ENCODE results near the gene ABCF2. TPM values are rescaled to one million over a fixed set of nuclear protein-coding genes. Genes with fewer than 3 reads are reported as not detected.

The ABCF2 gene
- total RNA-seq, result 81.7 and 85.4 TPM in 2 replicates

DNA sequence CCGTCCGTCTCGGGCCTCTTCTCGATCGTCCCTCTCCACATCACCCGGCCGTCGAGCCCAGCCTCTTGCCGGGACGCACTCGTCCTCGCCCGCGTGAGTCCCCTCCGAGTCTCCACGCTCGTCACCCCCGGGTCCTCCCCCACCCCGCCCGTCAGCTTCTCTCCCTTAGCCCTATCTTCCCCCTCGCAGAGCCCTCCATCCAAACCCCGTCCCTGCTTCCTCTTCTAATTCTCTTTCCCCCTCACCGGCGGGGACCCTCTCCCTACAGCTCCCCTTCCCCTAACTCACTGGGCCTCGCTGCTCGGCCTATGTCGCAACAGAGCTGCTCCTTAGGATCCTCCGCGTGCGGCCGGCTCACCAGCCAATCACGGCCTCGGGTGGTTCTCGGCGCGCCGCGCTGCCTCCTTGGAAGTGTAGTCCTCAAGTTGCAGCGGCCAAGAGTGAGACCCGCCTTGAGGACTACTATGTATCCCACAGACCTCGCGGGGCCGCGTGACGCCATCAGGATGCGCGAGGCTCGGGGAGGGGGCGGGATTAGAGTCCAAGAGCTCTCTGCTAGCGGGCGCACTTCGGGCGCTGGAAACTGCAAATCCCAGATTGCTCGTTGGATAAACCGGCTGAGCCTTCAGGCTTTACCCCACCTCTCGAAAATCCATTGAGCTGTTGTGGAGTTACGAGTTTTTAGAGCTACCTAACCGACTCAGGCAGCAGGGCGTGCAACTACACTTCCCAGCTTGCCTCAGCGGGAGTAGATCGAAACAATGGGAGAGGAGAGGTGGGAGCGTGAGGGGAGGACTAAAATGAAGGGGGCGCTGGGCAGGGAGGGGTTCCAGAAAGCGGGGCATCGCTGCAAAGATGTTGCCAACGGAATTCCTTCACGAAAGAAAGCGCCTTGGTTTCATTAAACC is at the start of gene ABCF2:
ABCF2 (minus strand) TSS at position 331 of the 908 bp plus-strand sequence. CDS start 747 bp downstream, outside the sequence.
- Mint-ChIP-seq H3K27me3 (ENCODE audit: insufficient read depth) (peaks cover 2% of the 10 kb centered on the region), H3K4me1 (ENCODE audit: low read depth) (peaks cover 43% of the 10 kb centered on the region), H3K9me3 (no peaks in the 10 kb centered on the region), H3K4me3 (peak within 1 kb of the TSS; percentile 98), H3K27ac (peak within 1 kb of the TSS; percentile 94), H3K36me3 (ENCODE audit: low read depth) (peaks cover 32% of the 10 kb centered on the region)
- intact Hi-C loops (cut with micrococcal nuclease), result loop anchor here (1.0 kb wide), 10 partner anchors 17 to 292 kb away; partner anchors contain the start of genes ABCB8, NUB1, RHEB and TMUB1
- peak; percentile 97 for DNase-seq (ENCODE audit: low spot score)

DNA sequence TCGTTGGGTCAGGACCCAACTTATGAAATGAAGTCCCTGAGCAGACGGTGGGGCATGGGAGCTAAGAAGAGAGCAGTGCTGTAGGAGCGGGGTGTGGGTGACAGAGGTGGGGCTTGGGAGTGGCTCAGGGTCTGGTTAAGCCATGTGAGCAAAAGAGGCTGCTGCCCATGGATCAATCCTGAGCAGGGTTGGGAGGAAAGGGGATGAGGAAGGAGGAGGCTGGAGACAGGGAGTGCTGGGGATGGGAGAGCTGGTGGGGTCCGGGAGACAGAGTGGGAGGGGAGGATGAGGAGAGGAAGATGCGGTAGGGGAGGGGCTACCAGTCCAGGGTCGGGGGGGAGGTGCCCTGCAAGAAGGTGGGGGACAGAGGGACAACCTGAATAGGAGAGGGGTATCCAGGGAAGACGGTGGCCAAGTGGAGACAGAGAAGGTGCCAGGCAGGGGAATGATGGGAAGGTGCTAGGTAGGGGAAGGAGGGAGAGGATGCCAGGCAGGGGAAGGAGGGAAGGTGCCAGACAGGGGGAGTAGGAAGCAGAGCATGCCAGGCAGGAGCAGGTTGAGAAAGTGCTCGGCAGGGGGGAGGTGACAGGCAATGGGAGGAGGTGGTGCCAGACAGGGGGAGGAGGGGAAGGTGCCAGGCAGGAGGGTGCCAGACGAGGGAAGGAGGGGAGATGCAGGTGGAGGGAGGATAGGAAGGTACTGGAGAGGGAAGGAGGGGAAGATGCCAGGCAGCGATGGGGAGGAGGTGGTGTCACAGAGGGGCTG is 49.0 kb upstream of the ABCF2 start:
- Mint-ChIP-seq H3K27me3 (ENCODE audit: insufficient read depth) (peaks cover 22% of the 10 kb centered on the region), H3K36me3 (ENCODE audit: low read depth) (no peaks in the 10 kb centered on the region), H3K4me3 (no peak overlapping the region), H3K4me1 (ENCODE audit: low read depth) (peaks cover 22% of the 10 kb centered on the region), H3K9me3 (no peaks in the 10 kb centered on the region), H3K27ac (peak overlapping the region; percentile 67)
- intact Hi-C loops (cut with micrococcal nuclease), result no loop called here
- DNase-seq (ENCODE audit: low spot score), result no peak

DNA sequence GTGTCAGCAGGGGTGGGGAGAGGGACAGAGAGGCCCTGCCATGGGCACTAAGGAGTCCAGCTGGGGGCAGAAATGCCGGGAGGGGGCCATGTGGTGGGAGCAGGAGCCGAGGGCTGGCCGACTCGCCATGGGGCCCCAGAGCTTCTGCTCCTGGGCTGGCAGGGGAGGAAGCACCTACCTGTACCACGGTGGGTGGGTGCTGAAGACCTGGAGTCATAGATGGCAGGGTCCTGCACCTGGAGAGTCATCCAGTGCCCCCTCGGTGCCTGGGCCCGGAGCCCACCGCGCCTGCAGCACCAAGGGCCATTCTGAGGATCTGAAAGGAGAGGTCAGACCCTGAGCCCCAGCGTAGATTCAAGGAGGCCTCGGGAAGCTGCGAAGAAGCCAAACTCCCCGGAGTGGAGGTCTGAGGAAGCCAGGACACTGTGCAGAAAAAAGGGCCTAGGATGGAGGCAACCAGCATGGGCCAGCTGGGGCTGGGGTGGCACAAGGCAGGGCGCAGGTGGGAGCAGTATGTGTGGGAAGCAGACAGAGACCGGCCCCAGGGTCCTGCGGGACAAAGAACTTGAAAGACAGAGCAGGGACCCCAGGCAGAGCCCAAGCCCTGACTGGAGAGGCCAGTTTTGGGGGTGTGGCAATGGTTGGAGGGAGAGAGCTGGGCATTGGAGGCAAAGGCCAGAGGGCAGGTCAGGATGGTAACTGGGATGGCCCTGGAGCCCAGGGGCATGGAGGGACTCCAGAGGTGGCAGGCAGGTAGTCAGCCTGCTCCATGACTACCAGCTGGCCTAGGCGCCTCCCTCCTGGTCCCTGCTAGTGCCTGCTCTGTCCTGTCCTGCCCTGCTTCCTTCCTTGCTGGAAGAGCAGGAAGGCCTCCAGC is 48.2 kb upstream of the ABCF2 start:
- Mint-ChIP-seq H3K36me3 (ENCODE audit: low read depth) (no peaks in the 10 kb centered on the region), H3K4me3 (peak overlapping the region; percentile 63), H3K27ac (no peak overlapping the region), H3K9me3 (no peaks in the 10 kb centered on the region), H3K27me3 (ENCODE audit: insufficient read depth) (peaks cover 22% of the 10 kb centered on the region), H3K4me1 (ENCODE audit: low read depth) (peaks cover 22% of the 10 kb centered on the region)
- no peak for DNase-seq (ENCODE audit: low spot score)
- intact Hi-C loops (cut with micrococcal nuclease), result no loop called here

DNA sequence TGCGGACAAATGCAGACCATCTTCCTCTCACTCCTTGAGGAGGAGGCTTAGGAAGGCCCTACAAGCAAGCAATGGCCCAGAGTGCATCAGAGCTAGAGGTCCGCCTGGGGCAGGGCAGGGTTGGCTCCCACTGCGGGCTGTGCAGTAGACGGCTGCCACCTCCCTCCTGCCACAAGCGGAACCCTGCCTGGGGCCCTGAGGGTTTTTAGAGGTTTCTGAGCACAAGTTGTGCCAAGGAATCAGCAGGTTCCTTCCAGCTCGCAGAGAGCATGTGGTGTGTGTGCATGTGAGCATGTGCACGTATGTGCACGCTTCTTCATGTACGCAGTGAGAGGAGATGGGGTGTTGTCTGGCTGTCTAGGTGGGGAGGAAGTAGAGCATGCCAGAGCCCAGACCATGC is 47.4 kb upstream of the ABCF2 start:
- H3K27me3 Mint-ChIP-seq (ENCODE audit: insufficient read depth), result peaks cover 22% of the 10 kb centered on the region
- no peak overlapping the region for H3K27ac Mint-ChIP-seq
- DNase-seq (ENCODE audit: low spot score), result no peak
- no peaks in the 10 kb centered on the region for H3K36me3 Mint-ChIP-seq (ENCODE audit: low read depth)
- no peaks in the 10 kb centered on the region for H3K9me3 Mint-ChIP-seq
- intact Hi-C loops (cut with micrococcal nuclease), result no loop called here
- H3K4me1 Mint-ChIP-seq (ENCODE audit: low read depth), result peaks cover 22% of the 10 kb centered on the region
- H3K4me3 Mint-ChIP-seq, result peak overlapping the region; percentile 16

DNA sequence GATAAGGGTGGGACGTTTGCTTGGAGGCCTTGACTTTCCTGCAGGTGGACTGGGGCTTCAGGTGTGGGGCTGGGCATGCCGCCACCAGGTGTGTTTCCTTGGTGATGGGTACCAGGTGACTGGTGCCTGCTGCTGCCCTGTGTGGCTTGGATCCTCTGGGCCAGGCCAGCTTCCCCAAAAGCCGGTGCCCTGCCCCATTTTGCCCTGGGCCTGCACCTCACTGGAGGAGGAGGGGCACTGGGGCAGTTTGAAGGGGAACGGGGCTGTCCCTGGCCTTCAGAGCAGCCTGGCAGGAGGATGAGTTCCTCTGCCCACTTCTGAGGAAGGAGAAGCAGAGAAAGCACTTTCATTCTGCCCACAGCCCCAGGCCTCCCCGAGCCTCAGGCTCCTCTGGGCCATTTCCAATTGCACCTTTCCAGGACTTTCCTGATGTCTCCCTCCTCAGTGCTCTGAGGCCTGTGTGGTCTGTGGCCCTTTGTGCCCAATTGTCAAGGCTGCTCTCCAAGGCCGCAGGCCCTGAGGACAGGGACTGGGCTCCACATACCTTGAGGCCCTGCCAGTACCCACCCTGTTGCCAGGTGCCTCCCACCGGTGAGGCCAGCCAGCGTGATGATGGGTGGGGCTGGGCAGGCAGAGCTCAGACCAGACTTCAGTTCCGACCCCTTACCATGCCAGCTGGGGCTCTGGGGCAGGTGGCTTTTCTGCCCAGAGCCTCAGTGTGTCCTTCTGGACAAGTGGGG is 46.8 kb upstream of the ABCF2 start:
- intact Hi-C loops (cut with micrococcal nuclease), result no loop called here
- H3K4me3 Mint-ChIP-seq, result no peak overlapping the region
- peaks cover 22% of the 10 kb centered on the region for H3K4me1 Mint-ChIP-seq (ENCODE audit: low read depth)
- no peaks in the 10 kb centered on the region for H3K9me3 Mint-ChIP-seq
- H3K27ac Mint-ChIP-seq, result no peak overlapping the region
- DNase-seq (ENCODE audit: low spot score), result no peak
- H3K27me3 Mint-ChIP-seq (ENCODE audit: insufficient read depth), result peaks cover 20% of the 10 kb centered on the region
- H3K36me3 Mint-ChIP-seq (ENCODE audit: low read depth), result no peaks in the 10 kb centered on the region

DNA sequence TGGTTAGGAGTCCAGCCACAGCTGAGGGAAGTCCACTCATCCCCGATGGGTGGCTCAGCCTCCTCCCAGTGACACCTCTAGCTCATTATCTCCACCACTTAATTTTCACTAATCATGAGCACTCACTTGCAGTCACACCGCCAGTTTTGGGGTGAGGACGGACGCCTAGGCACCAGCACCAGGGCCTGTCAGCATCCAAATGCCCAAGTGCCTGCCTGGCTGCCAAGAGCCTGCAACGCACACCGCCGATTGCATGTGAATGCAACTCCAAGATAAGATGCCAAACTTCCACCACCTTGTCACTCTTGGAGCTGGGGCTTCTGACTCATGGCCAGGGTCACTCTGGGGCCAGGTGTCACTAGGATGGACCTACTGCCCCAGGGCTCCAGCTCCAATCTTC is 45.9 kb upstream of the ABCF2 start:
- DNase-seq (ENCODE audit: low spot score), result no peak
- no peak overlapping the region for H3K4me3 Mint-ChIP-seq
- no peak overlapping the region for H3K27ac Mint-ChIP-seq
- no peaks in the 10 kb centered on the region for H3K9me3 Mint-ChIP-seq
- H3K4me1 Mint-ChIP-seq (ENCODE audit: low read depth), result peaks cover 22% of the 10 kb centered on the region
- no peaks in the 10 kb centered on the region for H3K36me3 Mint-ChIP-seq (ENCODE audit: low read depth)
- H3K27me3 Mint-ChIP-seq (ENCODE audit: insufficient read depth), result peaks cover 17% of the 10 kb centered on the region
- intact Hi-C loops (cut with micrococcal nuclease), result no loop called here

DNA sequence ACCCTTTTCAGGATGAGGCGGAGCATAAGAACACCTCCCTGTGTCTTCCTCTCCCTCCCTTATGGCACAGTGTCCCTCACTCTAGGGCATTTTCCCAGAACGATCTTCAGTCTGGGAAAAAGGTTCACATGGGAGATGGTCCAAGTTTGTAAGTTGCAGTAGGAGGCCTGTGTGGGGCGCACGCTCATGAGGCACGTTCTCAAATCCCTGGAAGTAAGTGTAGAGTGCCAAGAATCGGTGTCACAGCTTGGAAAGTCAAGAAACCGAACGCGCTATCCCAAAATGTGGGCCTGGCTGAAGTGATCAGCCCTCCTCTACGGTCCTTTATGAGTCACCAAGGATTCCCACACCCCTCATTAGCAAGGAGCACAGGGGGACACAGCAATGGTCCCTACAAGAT is 45.4 kb upstream of the ABCF2 start:
- intact Hi-C loops (cut with micrococcal nuclease), result no loop called here

DNA sequence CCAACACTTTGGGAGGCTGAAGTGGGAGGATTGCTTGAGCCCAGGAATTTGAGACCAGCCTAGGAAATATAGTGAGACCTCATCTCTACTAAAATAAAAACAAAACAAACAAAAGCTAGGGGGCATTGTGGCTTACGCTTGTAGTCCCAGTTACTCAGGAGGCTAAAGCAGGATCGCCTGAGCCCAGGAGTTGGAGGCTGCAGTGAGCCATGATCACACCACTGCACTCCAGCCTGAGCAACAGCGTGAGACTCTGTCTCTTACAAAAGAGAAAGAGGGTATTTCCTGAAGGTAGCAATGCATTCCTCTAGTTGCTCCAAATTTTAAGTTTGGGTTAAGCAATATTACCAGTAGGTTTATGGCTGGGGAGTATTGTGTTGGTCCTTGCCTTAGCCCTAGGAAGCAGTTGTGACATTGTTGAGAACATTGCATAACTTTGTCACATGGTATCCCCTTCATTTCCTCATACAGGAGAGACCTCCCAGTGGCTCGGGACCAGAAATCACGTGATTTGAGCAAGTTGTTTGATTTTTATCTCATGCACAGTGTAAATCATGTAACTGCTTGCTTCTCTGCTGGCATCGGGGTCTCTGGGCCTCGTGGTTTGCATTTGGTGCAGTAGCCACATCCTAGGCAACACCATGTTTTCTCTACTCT is 44.8 kb upstream of the ABCF2 start:
- Mint-ChIP-seq H3K36me3 (ENCODE audit: low read depth) (no peaks in the 10 kb centered on the region), H3K4me3 (no peak overlapping the region), H3K4me1 (ENCODE audit: low read depth) (peaks cover 14% of the 10 kb centered on the region), H3K27ac (no peak overlapping the region), H3K27me3 (ENCODE audit: insufficient read depth) (peaks cover 9% of the 10 kb centered on the region), H3K9me3 (no peaks in the 10 kb centered on the region)
- DNase-seq (ENCODE audit: low spot score), result no peak
- intact Hi-C loops (cut with micrococcal nuclease), result no loop called here

More for the DNA sequence above, 45.4 kb upstream of the ABCF2 start:
- peaks cover 19% of the 10 kb centered on the region for H3K4me1 Mint-ChIP-seq (ENCODE audit: low read depth)
- no peak overlapping the region for H3K27ac Mint-ChIP-seq
- peaks cover 13% of the 10 kb centered on the region for H3K27me3 Mint-ChIP-seq (ENCODE audit: insufficient read depth)
- H3K4me3 Mint-ChIP-seq, result no peak overlapping the region
- no peak for DNase-seq (ENCODE audit: low spot score)
- no peaks in the 10 kb centered on the region for H3K36me3 Mint-ChIP-seq (ENCODE audit: low read depth)
- H3K9me3 Mint-ChIP-seq, result no peaks in the 10 kb centered on the region

DNA sequence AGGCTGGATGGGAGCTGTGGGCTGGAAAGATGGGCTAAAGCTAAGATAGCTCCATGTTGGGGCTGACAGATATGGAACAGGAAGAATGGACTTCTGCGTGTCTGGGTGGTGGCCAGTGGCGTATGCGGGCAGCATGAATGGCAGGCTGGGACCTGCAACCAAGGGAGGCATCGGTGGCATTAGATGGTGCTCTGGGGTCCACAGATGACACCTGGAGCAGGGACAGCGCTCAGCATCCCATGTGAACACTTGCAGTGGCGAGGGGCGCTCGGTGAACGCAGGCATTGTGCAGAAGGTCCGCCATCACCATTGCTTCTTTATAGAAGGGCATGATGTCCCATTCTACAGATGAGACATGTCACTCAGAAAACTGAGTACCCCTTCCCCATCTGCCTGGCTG is 42.5 kb upstream of the ABCF2 start:
- intact Hi-C loops (cut with micrococcal nuclease), result no loop called here
- Mint-ChIP-seq H3K4me1 (ENCODE audit: low read depth) (peaks cover 6% of the 10 kb centered on the region), H3K4me3 (no peak overlapping the region), H3K27ac (no peak overlapping the region), H3K27me3 (ENCODE audit: insufficient read depth) (peaks cover under 1% of the 10 kb centered on the region), H3K36me3 (ENCODE audit: low read depth) (no peaks in the 10 kb centered on the region), H3K9me3 (no peaks in the 10 kb centered on the region)
- no peak for DNase-seq (ENCODE audit: low spot score)

DNA sequence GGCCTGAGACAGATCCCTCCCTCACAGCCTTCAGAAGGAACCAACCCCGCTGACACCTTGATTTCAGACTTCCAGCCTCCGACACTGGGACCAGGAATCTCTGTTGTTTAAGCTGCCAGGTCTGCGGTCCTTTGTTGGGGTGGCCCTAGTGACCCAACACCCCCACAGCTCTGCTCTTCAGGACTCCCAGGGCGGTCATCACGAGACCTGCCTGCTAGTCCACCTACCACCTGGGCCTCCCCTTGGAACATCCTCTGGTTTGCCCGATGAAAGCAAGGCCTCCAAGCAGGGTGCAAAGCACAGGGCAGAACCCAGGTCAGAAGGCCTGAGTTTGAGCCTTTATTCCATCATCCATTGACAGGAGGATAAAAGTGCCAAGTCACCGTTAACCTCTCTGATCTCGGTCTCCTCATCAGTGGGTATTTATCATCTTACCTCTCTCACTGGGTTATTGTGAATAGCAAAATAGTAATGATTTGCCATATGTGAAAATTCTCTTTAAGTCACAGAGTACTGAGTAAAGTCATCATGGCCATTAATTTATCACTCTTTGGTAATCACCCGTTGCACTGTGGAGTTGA is 38.4 kb upstream of the ABCF2 start:
- no peak overlapping the region for H3K27ac Mint-ChIP-seq
- intact Hi-C loops (cut with micrococcal nuclease), result no loop called here
- no peaks in the 10 kb centered on the region for H3K4me1 Mint-ChIP-seq (ENCODE audit: low read depth)
- no peak overlapping the region for H3K4me3 Mint-ChIP-seq
- no peak for DNase-seq (ENCODE audit: low spot score)
- no peaks in the 10 kb centered on the region for H3K36me3 Mint-ChIP-seq (ENCODE audit: low read depth)
- peaks cover 4% of the 10 kb centered on the region for H3K27me3 Mint-ChIP-seq (ENCODE audit: insufficient read depth)
- H3K9me3 Mint-ChIP-seq, result no peaks in the 10 kb centered on the region

DNA sequence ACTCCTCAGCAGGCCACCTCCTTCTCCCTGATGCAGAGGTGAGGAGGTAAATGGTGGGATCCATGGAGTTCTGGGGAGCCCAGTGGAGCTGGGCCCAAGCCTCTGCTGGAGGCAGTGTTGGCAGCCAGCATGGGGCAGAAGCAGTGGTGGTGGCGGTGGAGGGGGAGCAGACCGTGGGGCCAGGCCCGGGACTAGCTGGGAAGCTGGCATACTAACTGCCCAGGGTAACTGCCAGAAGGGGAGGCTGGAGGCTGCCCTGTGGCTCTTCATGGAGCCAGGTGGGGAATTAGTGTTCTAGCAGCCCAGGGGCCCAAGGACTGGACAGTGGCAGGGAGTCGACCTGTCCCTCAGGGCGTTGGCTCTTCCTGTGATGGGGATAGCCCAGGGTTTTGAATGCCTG is 37.6 kb upstream of the ABCF2 start:
- H3K36me3 Mint-ChIP-seq (ENCODE audit: low read depth), result no peaks in the 10 kb centered on the region
- H3K4me3 Mint-ChIP-seq, result no peak overlapping the region
- no peaks in the 10 kb centered on the region for H3K9me3 Mint-ChIP-seq
- H3K27ac Mint-ChIP-seq, result no peak overlapping the region
- H3K4me1 Mint-ChIP-seq (ENCODE audit: low read depth), result no peaks in the 10 kb centered on the region
- H3K27me3 Mint-ChIP-seq (ENCODE audit: insufficient read depth), result peaks cover 4% of the 10 kb centered on the region
- intact Hi-C loops (cut with micrococcal nuclease), result no loop called here
- no peak for DNase-seq (ENCODE audit: low spot score)

All from activated T-helper 1 cell treated with anti-CD3 and anti-CD28 coated beads, Interleukin-12 subunit alpha, Interleukin-12 subunit beta, Interleukin-2, Interleukin-4 antibody, amounts not matched to agents 30 ng/mL and 10 ng/mL and 1 ng/mL, durations not matched to agents 14 hours and 24 hours and 36 hours (primary cell).